DOHH2 (cell line): ENCODE results near the gene BTBD10.
"Not testable (repeated sequence)": the region's sequence is repeated elsewhere in the genome, so short reads cannot be mapped to it uniquely, and the experiment has no call there.

Experiments used
- H3F3A ChIP-seq: fragments of 200-600 bp; sonication (generic), shearing (Covaris generic); 2 replicates; pipeline ENCODE4 v1.6.0; 2016; ENCODE audit warnings: antibody characterized with exemption, mild to moderate bottlenecking; ENCODE audit not compliant: control insufficient read depth, insufficient read depth
- H3K27ac ChIP-seq: fragments of 200-600 bp; sonication (generic); 2 replicates; pipeline ENCODE4 v1.5.1; 2014; ENCODE audit warnings: low read depth, mild to moderate bottlenecking, low read length, moderate library complexity
- H3K27me3 ChIP-seq: fragments of 200-600 bp; sonication (generic); 2 replicates; pipeline ENCODE4 v1.6.1; 2014; ENCODE audit warnings: mild to moderate bottlenecking, low read length, mixed read lengths; ENCODE audit not compliant: control insufficient read depth
- H3K36me3 ChIP-seq: fragments of 200-600 bp; sonication (generic); 2 replicates; pipeline ENCODE4 v1.6.1; 2014; ENCODE audit warnings: mild to moderate bottlenecking, low read length, moderate library complexity, mixed read lengths; ENCODE audit not compliant: control insufficient read depth
- H3K4me1 ChIP-seq: fragments of 200-600 bp; sonication (generic); 2 replicates; pipeline ENCODE4 v1.6.1; 2014; ENCODE audit warnings: mild to moderate bottlenecking, low read length, mixed read lengths; ENCODE audit not compliant: control insufficient read depth
- H3K4me2 ChIP-seq: fragments of 200-600 bp; sonication (generic); 2 replicates; pipeline ENCODE4 v1.6.0; 2014; ENCODE audit warnings: mild to moderate bottlenecking, low read length, moderate library complexity
- H3K4me3 ChIP-seq: fragments of 200-600 bp; sonication (generic); 2 replicates; pipeline ENCODE4 v1.5.1; 2014; ENCODE audit warnings: mild to moderate bottlenecking, low read length, mixed read lengths
- H3K79me2 ChIP-seq: fragments of 200-600 bp; sonication (generic); 2 replicates; pipeline ENCODE4 v1.6.1; 2014; ENCODE audit warnings: mild to moderate bottlenecking, low read length, mixed read lengths; ENCODE audit not compliant: control insufficient read depth
- H3K9me2 ChIP-seq: fragments of 200-600 bp; sonication (generic); replicated peaks from 2 replicates; pipeline ENCODE4 v1.6.1; 2014; ENCODE audit warnings: mild to moderate bottlenecking, low read length, mixed read lengths; ENCODE audit not compliant: control insufficient read depth
- H3K9me3 ChIP-seq: fragments of 200-600 bp; sonication (generic); 2 replicates; pipeline ENCODE4 v1.6.1; 2014; ENCODE audit warnings: antibody characterized with exemption, low read length, mixed read lengths; ENCODE audit not compliant: control insufficient read depth, insufficient read depth
- H4K20me1 ChIP-seq: fragments of 200-600 bp; sonication (generic); 2 replicates; pipeline ENCODE4 v1.6.0; 2014; ENCODE audit warnings: low read depth, mild to moderate bottlenecking, antibody characterized with exemption, low read length, moderate library complexity; ENCODE audit not compliant: control insufficient read depth, insufficient read depth
- EZH2phosphoT487 ChIP-seq: fragments of 200-600 bp; sonication (generic); IDR thresholded peaks from 2 replicates; pipeline ENCODE4 v1.6.1; 2017; ENCODE audit warnings: borderline replicate concordance, mild to moderate bottlenecking, antibody characterized with exemption, low read length, moderate library complexity, mixed read lengths
- TF ChIP-seq, protein P1 (sequence below): fragments of 200-600 bp; sonication (generic); IDR thresholded peaks from one replicate; pipeline ENCODE4 v1.5.1; 2014; ENCODE audit warnings: antibody characterized with exemption, mild to moderate bottlenecking, low read depth, low read length; ENCODE audit not compliant: poor library complexity, severe bottlenecking

Gene BTBD10

GRCh38 chr11:13423372-13423771 lies 39.6 kb downstream of the BTBD10 start:
- Histone ChIP-seq H3F3A (no peaks in the 10 kb centered on the region), H3K36me3 (peaks cover 8% of the 10 kb centered on the region), H3K4me1 (peaks cover 19% of the 10 kb centered on the region), H3K79me2 (peaks cover 33% of the 10 kb centered on the region), H3K27ac (no peak overlapping the region), H3K9me2 (no peaks in the 10 kb centered on the region), H3K27me3 (no peaks in the 10 kb centered on the region), H3K4me3 (no peak overlapping the region), H3K9me3 (peaks cover 7% of the 10 kb centered on the region), H4K20me1 (no peaks in the 10 kb centered on the region), H3K4me2 (no peak overlapping the region)
- no peak for TF ChIP-seq EZH2phosphoT487
- TF ChIP-seq, protein P1, sequence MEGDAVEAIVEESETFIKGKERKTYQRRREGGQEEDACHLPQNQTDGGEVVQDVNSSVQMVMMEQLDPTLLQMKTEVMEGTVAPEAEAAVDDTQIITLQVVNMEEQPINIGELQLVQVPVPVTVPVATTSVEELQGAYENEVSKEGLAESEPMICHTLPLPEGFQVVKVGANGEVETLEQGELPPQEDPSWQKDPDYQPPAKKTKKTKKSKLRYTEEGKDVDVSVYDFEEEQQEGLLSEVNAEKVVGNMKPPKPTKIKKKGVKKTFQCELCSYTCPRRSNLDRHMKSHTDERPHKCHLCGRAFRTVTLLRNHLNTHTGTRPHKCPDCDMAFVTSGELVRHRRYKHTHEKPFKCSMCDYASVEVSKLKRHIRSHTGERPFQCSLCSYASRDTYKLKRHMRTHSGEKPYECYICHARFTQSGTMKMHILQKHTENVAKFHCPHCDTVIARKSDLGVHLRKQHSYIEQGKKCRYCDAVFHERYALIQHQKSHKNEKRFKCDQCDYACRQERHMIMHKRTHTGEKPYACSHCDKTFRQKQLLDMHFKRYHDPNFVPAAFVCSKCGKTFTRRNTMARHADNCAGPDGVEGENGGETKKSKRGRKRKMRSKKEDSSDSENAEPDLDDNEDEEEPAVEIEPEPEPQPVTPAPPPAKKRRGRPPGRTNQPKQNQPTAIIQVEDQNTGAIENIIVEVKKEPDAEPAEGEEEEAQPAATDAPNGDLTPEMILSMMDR: no peak

DNA sequence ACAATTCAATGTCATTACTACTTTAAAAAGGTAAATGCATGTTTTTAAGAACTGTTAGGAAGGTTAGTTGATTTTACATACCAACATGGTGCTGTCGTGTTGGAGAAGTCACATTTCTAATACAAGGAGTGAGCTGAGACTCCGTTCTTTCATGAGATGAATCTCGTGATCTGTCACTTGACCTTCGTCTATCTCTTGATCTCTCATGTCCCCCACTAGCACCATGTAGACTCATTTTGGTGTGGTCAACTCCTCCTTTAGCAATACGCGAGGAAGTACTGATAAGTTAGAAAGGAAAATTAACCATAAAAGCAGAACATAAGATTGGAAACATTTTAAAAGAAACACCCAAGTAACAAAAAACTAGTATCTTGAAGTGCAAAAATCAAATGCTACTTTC lies 41.5 kb downstream of the BTBD10 start:
- Histone ChIP-seq H3K27ac (no peak overlapping the region), H3K9me2 (no peaks in the 10 kb centered on the region), H3F3A (no peaks in the 10 kb centered on the region), H3K4me2 (no peak overlapping the region), H3K79me2 (peaks cover 24% of the 10 kb centered on the region), H3K4me1 (peaks cover 17% of the 10 kb centered on the region), H3K27me3 (no peaks in the 10 kb centered on the region), H3K9me3 (no peaks in the 10 kb centered on the region), H4K20me1 (no peaks in the 10 kb centered on the region), H3K36me3 (peaks cover 10% of the 10 kb centered on the region), H3K4me3 (no peak overlapping the region)
- TF ChIP-seq, protein P1: no peak
- TF ChIP-seq EZH2phosphoT487: no peak

GRCh38 chr11:13415201-13415600 lies 47.8 kb downstream of the BTBD10 start:
- Histone ChIP-seq H3K4me1 (no peaks in the 10 kb centered on the region), H3K27me3 (no peaks in the 10 kb centered on the region), H3K36me3 (peaks cover 30% of the 10 kb centered on the region), H3K4me3 (no peak overlapping the region), H3K9me2 (no peaks in the 10 kb centered on the region), H3F3A (no peaks in the 10 kb centered on the region), H4K20me1 (no peaks in the 10 kb centered on the region), H3K27ac (no peak overlapping the region), H3K79me2 (no peaks in the 10 kb centered on the region), H3K9me3 (no peaks in the 10 kb centered on the region), H3K4me2 (no peak overlapping the region)
- TF ChIP-seq EZH2phosphoT487: no peak
- TF ChIP-seq, protein P1: no peak

DNA sequence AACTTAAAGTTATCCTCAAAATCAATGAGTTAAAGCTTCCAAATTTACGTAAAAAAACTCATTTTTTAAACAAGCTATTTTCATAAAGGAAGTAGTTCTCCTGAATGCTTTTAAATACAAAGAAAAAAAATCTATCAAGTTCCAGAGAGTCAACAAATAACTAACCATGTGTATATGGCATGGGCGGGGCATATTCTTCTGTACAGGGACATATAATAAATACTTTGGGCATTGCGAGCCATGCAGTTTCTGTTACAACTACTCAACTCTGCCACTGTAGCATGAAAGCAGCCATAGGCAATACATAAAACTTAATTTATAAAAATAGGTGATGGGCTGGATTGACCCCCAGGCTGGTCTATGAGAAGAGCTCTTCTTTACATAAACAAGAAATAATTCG lies 57.8 kb downstream of the BTBD10 start:
- H3K9me3 ChIP-seq: no peaks in the 10 kb centered on the region
- no peaks in the 10 kb centered on the region for H3F3A ChIP-seq
- H3K4me2 ChIP-seq: no peak overlapping the region
- no peaks in the 10 kb centered on the region for H3K4me1 ChIP-seq
- H4K20me1 ChIP-seq: no peaks in the 10 kb centered on the region
- H3K9me2 ChIP-seq: no peaks in the 10 kb centered on the region
- H3K4me3 ChIP-seq: no peak overlapping the region
- H3K27me3 ChIP-seq: no peaks in the 10 kb centered on the region
- no peak overlapping the region for H3K27ac ChIP-seq
- H3K36me3 ChIP-seq: peaks cover 34% of the 10 kb centered on the region
- TF ChIP-seq EZH2phosphoT487: no peak
- TF ChIP-seq, protein P1: no peak
- no peaks in the 10 kb centered on the region for H3K79me2 ChIP-seq

DNA sequence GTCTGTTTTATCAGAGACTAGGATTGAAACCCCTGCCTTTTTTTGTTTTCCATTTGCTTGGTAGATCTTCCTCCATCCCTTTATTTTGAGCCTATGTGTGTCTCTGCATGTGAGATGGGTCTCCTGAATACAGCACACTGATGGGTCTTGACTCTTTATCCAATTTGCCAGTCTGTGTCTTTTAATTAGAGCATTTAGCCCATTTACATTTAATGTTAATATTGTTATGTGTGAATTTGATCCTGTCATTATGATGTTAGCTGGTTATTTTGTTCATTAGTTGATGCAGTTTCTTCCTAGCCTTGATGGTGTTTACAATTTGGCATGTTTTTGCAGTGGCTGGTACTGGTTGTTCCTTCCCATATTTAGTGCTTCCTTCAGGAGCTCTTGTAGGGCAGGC lies 64.7 kb downstream of the BTBD10 start:
- H3F3A ChIP-seq, H3K4me2 ChIP-seq, H4K20me1 ChIP-seq, H3K9me3 ChIP-seq, H3K27ac ChIP-seq, H3K9me2 ChIP-seq, H3K27me3 ChIP-seq, H3K4me1 ChIP-seq, H3K79me2 ChIP-seq, H3K4me3 ChIP-seq: not testable (repeated sequence)
- peaks cover 19% of the 10 kb centered on the region for H3K36me3 ChIP-seq
